ENCODE data around the gene MATN4.

MATN4 gene

DNA sequence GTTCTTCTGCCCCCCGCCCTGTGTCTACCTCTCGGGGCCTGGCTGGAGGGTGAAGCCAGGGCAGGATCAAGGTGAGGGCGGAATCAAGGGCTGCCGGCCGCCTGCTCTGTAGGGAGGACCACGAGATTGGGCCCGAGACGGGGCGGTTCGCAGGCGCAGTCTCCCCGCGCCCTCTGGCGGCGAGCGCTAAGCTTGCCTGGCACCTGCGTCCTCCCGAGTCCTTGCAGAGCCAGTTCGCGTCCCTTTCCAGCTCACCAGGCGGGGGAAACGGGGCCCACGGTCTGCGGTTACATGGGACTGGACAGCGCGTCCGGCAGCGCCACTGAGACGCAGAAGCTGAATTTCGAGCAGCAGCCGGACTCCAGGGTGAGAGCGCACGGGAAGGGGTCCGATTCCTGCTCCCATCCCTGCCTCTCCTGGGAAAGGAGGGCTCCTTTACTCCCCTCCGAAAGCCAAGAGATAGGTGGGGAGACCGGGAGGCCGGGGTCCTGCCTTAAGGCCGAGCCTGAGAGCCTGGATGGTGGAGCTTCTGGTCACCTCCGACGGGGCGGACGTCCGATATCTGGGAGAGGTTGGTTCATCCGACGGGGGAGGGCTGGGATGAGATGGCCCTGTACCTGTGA lies 3.6 kb upstream of the MATN4 start:
- H3K27ac ChIP-seq (ENCODE audit: low read depth, low read length): no peak overlapping the region
- no peak overlapping the region for H3K9ac ChIP-seq (ENCODE audit: low read length)
- H3K27me3 ChIP-seq (ENCODE audit: control insufficient read depth, insufficient read depth, low read length): peaks cover 18% of the 10 kb centered on the region; the same call in 1 of the 2 replicates
- no peaks in the 10 kb centered on the region for H3K9me3 ChIP-seq (ENCODE audit: control insufficient read depth, insufficient read depth, low read depth, low read length)
- H3K36me3 ChIP-seq (ENCODE audit: control insufficient read depth, insufficient read depth, low read length): no peaks in the 10 kb centered on the region
- H3K4me3 ChIP-seq (ENCODE audit: low read depth, low read length): peak overlapping the region; percentile 36; the same call in 1 of the 2 replicates
- peaks cover 6% of the 10 kb centered on the region; the same call in 1 of the 2 replicates for H3K4me1 ChIP-seq (ENCODE audit: control insufficient read depth, insufficient read depth, low read length)

DNA sequence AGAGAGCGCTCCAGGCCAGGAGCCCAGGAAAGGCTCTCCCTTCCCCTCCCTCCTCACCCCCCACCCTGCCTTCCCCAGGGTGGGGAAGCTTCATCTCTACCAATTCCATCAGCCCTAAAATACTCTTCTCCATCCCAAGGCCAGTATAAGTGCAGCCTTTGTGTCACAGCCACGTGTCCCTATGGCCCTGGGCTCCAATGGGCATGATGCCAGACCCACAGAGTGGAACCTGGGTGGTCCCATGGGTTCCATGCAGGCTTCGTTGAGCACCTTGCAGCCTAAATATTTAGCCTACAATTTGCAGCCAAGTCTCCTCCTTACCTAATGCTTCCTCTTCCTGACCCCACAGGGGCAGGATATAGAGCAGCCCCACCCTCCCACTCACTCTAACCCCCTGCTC lies 976 bp upstream of the MATN4 start:
- no peaks in the 10 kb centered on the region for H3K9me3 ChIP-seq (ENCODE audit: control insufficient read depth, insufficient read depth, low read depth, low read length)
- peaks cover 18% of the 10 kb centered on the region; the same call in 1 of the 2 replicates for H3K27me3 ChIP-seq (ENCODE audit: control insufficient read depth, insufficient read depth, low read length)
- no peak overlapping the region for H3K9ac ChIP-seq (ENCODE audit: low read length)
- no peak overlapping the region for H3K4me3 ChIP-seq (ENCODE audit: low read depth, low read length)
- H3K27ac ChIP-seq (ENCODE audit: low read depth, low read length): no peak overlapping the region
- peaks cover 6% of the 10 kb centered on the region; the same call in 1 of the 2 replicates for H3K4me1 ChIP-seq (ENCODE audit: control insufficient read depth, insufficient read depth, low read length)
- H3K36me3 ChIP-seq (ENCODE audit: control insufficient read depth, insufficient read depth, low read length): no peaks in the 10 kb centered on the region

DNA sequence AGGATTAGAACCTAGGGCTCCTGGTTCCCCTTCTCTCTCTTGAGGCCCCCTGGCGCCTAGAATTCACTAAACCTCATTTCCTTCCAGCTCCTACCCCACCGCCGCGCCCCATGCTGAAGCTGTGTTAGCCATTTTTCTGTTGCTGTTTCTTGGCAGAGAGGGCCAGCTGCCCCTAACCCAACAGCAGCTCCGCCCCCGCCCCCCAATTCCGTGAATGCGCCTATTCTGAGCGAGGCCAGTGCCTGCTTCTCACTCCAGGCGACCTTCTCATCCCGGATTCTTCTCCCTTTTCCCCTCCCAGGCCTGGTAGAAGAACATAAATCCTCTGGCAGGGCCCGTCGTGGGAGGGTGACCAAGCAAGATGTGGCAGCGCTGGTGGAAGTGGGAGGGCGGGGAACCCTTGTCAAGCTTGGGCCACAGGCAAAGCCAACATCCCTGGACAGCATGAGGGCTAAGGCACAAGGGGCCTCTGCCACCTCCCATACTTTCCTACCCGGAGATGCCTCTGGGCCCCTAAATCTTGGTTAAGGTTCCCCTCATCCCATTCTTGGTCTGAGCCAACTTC lies 941 bp downstream of the MATN4 start:
- H3K4me3 ChIP-seq (ENCODE audit: low read depth, low read length): no peak overlapping the region
- H3K27me3 ChIP-seq (ENCODE audit: control insufficient read depth, insufficient read depth, low read length): peaks cover 16% of the 10 kb centered on the region; the same call in 1 of the 2 replicates
- H3K27ac ChIP-seq (ENCODE audit: low read depth, low read length): no peak overlapping the region
- H3K4me1 ChIP-seq (ENCODE audit: control insufficient read depth, insufficient read depth, low read length): peaks cover 6% of the 10 kb centered on the region; the same call in 1 of the 2 replicates
- H3K36me3 ChIP-seq (ENCODE audit: control insufficient read depth, insufficient read depth, low read length): no peaks in the 10 kb centered on the region
- H3K9ac ChIP-seq (ENCODE audit: low read length): no peak overlapping the region
- H3K9me3 ChIP-seq (ENCODE audit: control insufficient read depth, insufficient read depth, low read depth, low read length): no peaks in the 10 kb centered on the region

DNA sequence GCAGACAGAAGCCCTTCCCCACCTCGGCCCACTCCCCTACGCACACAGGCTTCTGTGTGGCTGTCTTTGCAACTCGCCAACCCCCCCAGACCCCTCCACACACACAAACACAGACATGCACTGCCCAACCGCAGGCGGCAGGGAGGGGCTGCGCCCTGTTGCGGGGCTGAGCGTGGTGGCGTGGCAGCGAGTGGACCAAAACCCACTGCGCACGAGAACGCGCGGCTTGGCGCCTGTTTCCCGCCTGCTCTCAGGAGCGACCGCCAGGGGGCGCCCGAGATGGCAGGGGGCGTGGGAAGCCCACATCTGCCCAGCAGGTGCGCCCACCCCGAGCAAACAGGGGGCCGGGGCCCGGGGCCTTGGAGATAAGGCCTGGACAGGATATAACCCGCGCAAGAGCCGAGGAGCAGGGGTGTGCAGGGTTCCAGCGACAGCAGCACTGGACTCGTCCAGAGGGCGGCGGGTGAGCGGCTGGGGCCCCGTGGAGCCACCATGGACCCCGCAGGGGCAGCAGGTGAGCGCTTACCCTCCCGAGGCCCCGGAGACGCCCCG lies 1.6 kb downstream of the MATN4 start, which contains the start of gene RBPJL:
TSS of gene RBPJL (plus strand) at position 410 of the 552 bp plus-strand sequence. CDS start at position 493, 83 bp downstream.
- Histone ChIP-seq H3K4me1 (ENCODE audit: control insufficient read depth, insufficient read depth, low read length) (peaks cover 6% of the 10 kb centered on the region; the same call in 1 of the 2 replicates), H3K9ac (ENCODE audit: low read length) (no peak within 1 kb of the TSS), H3K27ac (ENCODE audit: low read depth, low read length) (no peak within 1 kb of the TSS), H3K27me3 (ENCODE audit: control insufficient read depth, insufficient read depth, low read length) (peaks cover 12% of the 10 kb centered on the region; the same call in 1 of the 2 replicates), H3K4me3 (ENCODE audit: low read depth, low read length) (peak within 1 kb of the TSS; percentile 35), H3K9me3 (ENCODE audit: control insufficient read depth, insufficient read depth, low read depth, low read length) (no peaks in the 10 kb centered on the region), H3K36me3 (ENCODE audit: control insufficient read depth, insufficient read depth, low read length) (no peaks in the 10 kb centered on the region)

DNA sequence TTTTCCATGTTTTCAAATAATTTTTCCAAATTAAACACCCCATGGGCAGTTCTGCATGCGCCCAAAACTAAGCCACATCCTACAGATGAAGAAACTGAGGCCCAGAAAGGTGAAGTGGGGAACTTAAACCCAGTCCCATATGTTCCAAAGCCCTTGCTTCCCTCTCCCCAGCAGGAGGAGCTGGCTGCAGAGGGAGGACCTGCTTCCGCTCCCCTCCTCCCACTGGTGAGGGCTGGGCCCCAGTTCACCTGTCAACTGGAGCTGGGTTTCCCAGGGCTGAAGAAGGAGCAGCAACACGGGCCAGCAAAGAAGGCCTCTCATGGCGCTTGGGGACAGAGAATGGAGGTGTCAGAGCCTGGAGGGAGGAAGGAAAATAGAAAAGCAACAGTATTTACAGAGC lies 2.8 kb downstream of the MATN4 start:
- Histone ChIP-seq H3K36me3 (ENCODE audit: control insufficient read depth, insufficient read depth, low read length) (no peaks in the 10 kb centered on the region), H3K9ac (ENCODE audit: low read length) (no peak overlapping the region), H3K27ac (ENCODE audit: low read depth, low read length) (no peak overlapping the region), H3K9me3 (ENCODE audit: control insufficient read depth, insufficient read depth, low read depth, low read length) (no peaks in the 10 kb centered on the region), H3K4me3 (ENCODE audit: low read depth, low read length) (no peak overlapping the region), H3K4me1 (ENCODE audit: control insufficient read depth, insufficient read depth, low read length) (peaks cover 14% of the 10 kb centered on the region), H3K27me3 (ENCODE audit: control insufficient read depth, insufficient read depth, low read length) (peaks cover 5% of the 10 kb centered on the region; the same call in 1 of the 2 replicates)

DNA sequence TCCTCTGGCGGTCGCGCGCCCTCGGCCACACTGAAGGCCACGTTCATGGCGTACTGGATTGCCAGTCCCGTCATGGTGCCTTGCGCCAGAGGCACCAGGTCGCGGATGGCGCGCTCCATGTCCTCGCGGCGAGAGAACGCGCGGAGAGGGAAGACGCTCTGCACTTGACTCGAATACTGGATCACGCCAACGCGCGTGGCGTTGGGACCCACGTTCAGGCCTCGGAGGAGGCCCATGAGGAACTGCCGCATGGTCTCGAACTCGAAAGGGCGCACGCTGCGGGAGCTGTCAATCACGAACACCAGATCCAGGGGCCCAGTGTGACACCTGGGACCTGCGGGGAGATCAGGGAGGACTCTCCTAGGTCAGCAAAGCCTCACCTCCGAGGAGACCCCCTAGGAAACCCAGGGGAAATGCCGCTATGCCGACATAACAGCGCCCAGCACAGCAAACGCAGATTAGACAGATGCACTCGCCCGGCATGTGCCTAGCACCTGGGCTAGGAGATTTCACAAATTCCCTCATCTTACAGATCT lies 3.6 kb downstream of the MATN4 start:
- no peak overlapping the region for H3K9ac ChIP-seq (ENCODE audit: low read length)
- peaks cover 14% of the 10 kb centered on the region for H3K4me1 ChIP-seq (ENCODE audit: control insufficient read depth, insufficient read depth, low read length)
- H3K27me3 ChIP-seq (ENCODE audit: control insufficient read depth, insufficient read depth, low read length): peaks cover 5% of the 10 kb centered on the region; the same call in 1 of the 2 replicates
- H3K4me3 ChIP-seq (ENCODE audit: low read depth, low read length): no peak overlapping the region
- no peaks in the 10 kb centered on the region for H3K36me3 ChIP-seq (ENCODE audit: control insufficient read depth, insufficient read depth, low read length)
- H3K27ac ChIP-seq (ENCODE audit: low read depth, low read length): no peak overlapping the region
- H3K9me3 ChIP-seq (ENCODE audit: control insufficient read depth, insufficient read depth, low read depth, low read length): no peaks in the 10 kb centered on the region

DNA sequence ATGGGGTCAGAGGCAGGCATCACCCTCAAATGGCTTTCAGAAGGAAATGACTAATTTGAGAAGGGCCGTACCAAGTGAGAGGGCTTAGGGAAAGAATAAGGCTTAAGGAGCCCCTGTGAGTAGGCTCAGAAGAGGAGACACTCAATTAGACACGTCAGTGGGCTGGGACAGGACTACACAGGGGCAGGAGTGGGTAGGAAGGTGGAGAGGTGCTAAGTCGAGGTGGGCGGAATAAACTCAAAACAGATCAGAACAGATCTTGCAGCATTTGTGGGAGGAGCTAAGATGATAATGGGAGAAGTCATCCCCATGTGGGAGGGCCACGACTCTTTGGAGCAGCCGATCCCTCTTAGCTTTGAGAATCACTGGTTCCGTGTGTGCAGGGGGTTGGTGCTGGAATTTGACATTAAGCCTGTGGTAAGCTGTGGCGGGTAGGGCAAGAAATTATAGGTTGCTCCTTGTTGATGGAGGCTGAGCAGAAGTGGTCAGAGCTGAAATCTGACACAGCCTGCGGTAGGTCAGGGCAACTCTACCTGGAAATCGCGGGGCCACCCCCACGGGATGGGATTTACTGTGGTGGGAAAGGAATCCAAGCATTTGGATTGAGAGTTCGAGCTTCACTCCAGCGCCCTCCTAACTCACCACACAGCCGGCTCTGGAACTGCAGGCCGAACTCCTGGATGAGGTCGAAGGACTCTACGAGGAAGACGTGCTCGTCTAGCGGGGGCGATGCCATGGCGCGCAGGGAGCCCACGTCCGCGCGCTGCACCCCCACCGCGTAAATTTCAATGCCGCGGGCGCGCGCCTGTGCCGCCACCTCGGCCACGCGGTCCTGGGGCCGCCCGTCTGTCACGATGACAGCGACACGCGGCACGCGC lies 4.3 kb downstream of the MATN4 start:
- no peaks in the 10 kb centered on the region for H3K36me3 ChIP-seq (ENCODE audit: control insufficient read depth, insufficient read depth, low read length)
- H3K4me1 ChIP-seq (ENCODE audit: control insufficient read depth, insufficient read depth, low read length): peaks cover 14% of the 10 kb centered on the region
- H3K4me3 ChIP-seq (ENCODE audit: low read depth, low read length): no peak overlapping the region
- no peak overlapping the region for H3K27ac ChIP-seq (ENCODE audit: low read depth, low read length)
- H3K9ac ChIP-seq (ENCODE audit: low read length): no peak overlapping the region
- H3K27me3 ChIP-seq (ENCODE audit: control insufficient read depth, insufficient read depth, low read length): peaks cover 5% of the 10 kb centered on the region; the same call in 1 of the 2 replicates
- no peaks in the 10 kb centered on the region for H3K9me3 ChIP-seq (ENCODE audit: control insufficient read depth, insufficient read depth, low read depth, low read length)

DNA sequence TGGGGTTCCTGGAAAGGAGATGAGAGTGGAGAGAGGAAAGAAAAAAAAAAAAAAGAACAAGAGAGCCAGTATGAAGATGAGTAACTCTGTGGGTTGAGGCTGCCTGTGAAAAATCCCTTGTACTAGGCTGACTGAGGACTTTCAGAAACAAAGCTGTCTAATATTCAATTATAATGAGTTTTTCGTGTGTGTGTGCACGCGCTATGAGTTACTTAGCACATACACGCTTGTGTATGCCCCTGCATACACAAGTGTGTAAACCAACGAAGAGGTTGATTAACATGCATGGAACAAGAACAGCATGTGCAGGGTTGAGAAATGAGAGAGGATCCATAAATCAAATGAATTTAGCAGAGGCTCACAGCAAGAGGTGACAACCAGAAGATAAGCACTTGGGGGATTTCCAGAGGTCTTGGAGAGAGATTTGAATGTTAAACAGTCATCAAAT lies 6.3 kb downstream of the MATN4 start:
- H3K27me3 ChIP-seq (ENCODE audit: control insufficient read depth, insufficient read depth, low read length): peaks cover 5% of the 10 kb centered on the region; the same call in 1 of the 2 replicates
- no peak overlapping the region for H3K9ac ChIP-seq (ENCODE audit: low read length)
- peaks cover 7% of the 10 kb centered on the region; the same call in 1 of the 2 replicates for H3K4me1 ChIP-seq (ENCODE audit: control insufficient read depth, insufficient read depth, low read length)
- H3K9me3 ChIP-seq (ENCODE audit: control insufficient read depth, insufficient read depth, low read depth, low read length): no peaks in the 10 kb centered on the region
- no peak overlapping the region for H3K4me3 ChIP-seq (ENCODE audit: low read depth, low read length)
- no peak overlapping the region for H3K27ac ChIP-seq (ENCODE audit: low read depth, low read length)
- no peaks in the 10 kb centered on the region for H3K36me3 ChIP-seq (ENCODE audit: control insufficient read depth, insufficient read depth, low read length)

DNA sequence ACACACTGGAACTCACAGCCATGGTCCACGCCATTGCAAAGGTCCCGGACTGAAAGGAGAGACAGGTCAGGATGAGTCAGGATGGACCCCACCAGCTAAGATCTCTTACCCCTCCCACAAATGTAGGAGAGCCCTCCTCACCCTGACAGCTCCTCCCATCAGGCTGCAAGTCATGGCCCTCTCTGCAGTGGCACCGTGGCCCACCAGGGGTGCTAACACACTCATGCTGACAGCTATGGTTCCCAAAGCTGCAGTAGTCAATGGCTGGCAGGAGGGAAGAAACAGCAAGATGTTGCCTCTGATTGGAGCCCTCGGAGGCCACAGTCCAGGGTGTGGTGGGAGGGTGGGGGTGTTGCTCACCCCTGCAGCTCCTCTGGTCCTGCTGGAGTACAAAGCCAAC lies 7.1 kb downstream of the MATN4 start:
- Histone ChIP-seq H3K4me1 (ENCODE audit: control insufficient read depth, insufficient read depth, low read length) (peaks cover 7% of the 10 kb centered on the region; the same call in 1 of the 2 replicates), H3K27ac (ENCODE audit: low read depth, low read length) (no peak overlapping the region), H3K9ac (ENCODE audit: low read length) (no peak overlapping the region), H3K27me3 (ENCODE audit: control insufficient read depth, insufficient read depth, low read length) (0 out of 2 replicates have a peak, but pooled peaks cover under 1% of the 10 kb centered on the region), H3K9me3 (ENCODE audit: control insufficient read depth, insufficient read depth, low read depth, low read length) (no peaks in the 10 kb centered on the region), H3K36me3 (ENCODE audit: control insufficient read depth, insufficient read depth, low read length) (no peaks in the 10 kb centered on the region), H3K4me3 (ENCODE audit: low read depth, low read length) (no peak overlapping the region)

DNA sequence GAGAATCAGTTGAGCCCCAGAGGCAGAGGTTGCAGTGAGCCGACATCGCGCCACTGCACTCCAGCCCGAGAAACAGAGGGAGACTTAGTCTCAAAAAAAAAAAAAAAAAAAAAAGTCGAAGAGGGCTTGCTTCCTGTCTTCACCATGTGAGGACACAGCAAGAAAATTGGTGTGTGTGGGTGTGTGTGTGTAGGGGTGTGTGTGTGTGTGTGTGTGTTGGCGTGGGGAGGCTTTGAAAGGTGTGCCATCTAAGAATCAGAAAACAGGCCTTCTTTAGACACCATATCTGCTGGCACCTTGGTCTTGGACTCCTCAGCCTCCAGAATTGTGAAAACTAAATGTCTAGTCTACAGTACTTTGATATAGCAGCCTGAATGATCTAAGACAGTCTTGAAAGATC lies 8.3 kb downstream of the MATN4 start:
- peaks cover 9% of the 10 kb centered on the region for H3K9me3 ChIP-seq (ENCODE audit: control insufficient read depth, insufficient read depth, low read depth, low read length)

More for the DNA sequence above, 8.3 kb downstream of the MATN4 start:
- H3K27ac ChIP-seq (ENCODE audit: low read depth, low read length): no peak overlapping the region
- no peak overlapping the region for H3K9ac ChIP-seq (ENCODE audit: low read length)
- no peaks in the 10 kb centered on the region for H3K27me3 ChIP-seq (ENCODE audit: control insufficient read depth, insufficient read depth, low read length)
- H3K4me3 ChIP-seq (ENCODE audit: low read depth, low read length): no peak overlapping the region
- H3K36me3 ChIP-seq (ENCODE audit: control insufficient read depth, insufficient read depth, low read length): no peaks in the 10 kb centered on the region
- H3K4me1 ChIP-seq (ENCODE audit: control insufficient read depth, insufficient read depth, low read length): peaks cover 7% of the 10 kb centered on the region; the same call in 1 of the 2 replicates
